NCI-H446 (cell line): ENCODE measurements around the gene SUPT6H.
A peak's percentile ranks its signal among the peaks of the same experiment; 100 is the strongest.

Experiments
- DNase-seq, 2 experiments: peaks; one replicate each; lab custom pipeline; 2025; lab: John Stamatoyannopoulos, UW

The SUPT6H gene

DNA sequence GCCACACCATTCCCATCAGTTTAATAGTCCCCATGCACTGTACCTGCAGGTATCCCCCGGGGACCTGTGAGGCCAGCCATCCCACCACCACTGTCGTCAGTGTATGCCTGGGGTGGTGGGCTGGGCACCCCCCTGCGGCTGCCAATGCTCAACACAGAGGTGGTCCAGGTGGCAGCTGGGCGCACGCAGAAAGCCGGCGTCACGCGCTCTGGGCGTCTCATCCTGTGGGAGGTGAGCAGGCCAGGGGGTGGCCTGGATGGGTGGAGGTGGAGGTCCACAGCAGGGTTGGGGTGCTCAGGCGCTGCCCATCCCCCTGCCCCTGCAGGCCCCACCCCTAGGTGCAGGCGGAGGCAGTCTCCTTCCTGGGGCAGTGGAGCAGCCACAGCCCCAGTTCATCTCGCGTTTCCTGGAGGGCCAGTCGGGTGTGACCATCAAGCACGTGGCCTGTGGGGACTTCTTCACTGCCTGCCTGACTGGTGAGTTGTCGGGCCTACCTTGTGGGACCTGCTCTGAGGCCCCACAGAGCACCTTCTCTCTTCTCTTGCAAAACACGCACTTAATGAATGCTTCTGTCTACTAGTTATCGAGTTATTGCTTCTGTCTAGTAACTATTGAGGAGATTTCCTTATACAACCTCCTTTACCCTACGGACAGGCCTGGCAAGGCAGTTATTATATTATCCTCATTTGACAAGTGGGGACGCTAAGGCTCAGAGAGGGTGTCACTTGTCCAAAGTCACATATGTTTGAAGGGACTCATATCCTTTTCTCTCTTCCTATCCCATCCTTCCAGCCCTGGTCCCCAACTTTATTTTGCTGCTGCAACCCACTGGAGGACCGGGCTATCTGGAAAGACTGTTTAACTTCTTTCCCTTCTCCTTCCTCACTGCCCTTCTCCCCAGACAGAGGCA, 76.0 kb downstream of the SUPT6H start:
- no peak for DNase-seq

GRCh38 chr17:28738680-28739384, 76.8 kb downstream of the SUPT6H start:
- no peak for DNase-seq

DNA sequence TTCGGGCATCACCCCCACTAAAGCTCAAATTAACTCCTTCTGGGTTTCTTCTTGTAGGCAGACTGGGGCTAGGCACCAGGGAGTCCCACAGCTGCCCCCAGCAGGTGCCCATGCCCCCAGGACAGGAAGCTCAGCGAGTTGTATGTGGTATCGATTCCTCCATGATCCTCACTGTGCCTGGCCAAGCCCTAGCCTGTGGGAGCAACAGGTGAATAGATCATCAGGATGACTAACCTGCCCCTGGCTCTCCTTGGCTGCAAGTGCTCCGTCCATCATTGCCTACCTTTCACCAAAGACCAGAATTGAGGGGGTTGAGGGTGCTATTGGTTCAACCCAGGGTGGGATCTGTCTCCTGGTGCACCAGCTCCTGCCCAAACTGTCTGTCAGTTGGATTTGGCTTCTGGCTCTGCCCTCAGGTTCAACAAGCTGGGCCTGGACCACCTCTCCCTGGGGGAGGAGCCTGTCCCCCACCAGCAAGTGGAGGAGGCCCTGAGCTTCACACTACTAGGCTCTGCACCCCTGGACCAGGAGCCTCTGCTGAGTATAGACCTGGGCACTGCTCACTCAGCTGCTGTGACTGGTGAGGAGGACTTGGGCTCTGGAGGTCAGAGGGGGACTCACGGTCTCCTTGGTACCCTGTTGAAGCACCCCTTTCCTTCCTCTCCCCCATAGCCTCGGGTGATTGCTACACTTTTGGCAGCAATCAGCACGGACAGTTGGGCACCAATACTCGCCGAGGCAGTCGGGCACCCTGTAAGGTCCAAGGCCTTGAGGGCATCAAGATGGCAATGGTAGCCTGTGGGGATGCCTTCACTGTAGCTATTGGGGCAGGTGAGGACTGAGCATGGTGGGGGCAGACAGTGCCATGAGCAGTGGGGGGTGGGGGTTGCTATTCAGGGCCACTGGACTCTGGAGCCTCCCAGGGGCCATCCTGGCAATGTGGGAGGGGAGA, 78.7 kb downstream of the SUPT6H start:
- no peak for DNase-seq

DNA sequence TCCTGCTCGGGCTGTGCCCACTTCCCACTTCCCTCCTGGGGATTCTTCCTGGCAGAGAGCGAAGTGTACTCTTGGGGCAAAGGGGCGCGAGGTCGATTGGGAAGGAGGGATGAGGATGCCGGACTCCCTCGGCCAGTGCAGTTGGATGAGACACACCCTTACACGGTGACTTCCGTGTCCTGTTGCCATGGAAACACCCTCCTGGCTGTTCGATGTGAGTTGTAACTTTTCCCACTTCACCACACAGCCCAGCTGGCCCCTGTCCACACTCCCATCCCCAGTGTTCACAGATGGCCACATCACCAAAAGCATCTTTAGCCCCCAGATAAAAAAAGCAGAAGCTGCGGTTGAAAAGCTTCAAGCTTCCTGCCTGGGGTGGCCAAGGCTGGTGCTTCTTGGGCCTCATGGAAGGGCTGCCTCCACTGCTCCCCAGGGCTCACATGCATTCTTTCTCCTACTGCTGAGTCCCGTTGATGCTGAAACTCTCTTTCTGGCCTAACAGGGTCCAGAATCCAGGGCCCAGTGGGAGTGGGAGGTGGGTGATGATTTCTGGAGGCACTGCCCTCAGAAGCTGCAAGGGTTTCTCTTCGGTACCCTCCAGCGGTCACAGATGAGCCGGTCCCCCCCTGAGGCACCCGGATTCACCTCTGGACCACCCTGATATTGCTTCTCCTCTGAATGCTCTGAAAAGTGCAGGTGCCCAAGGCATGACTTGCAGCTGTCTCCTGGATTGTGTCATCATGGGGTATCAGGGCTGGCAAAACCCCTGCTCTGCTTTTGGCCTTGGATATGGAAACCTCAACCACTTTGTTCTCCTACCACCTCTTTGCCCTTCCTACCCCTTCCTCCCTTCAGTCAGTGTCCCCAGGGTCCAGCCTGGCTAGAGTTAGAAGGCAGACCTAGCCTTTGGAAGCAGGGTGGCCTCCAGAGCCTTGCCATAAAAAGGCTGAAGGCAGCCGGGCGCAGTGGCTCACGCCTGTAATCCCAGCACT, 79.6 kb downstream of the SUPT6H start:
- no peak for DNase-seq

GRCh38 chr17:28743243-28744103, 81.5 kb downstream of the SUPT6H start, which contains the start of gene TRAF4:
TRAF4 (plus strand) TSS chr17:28744011; CDS start chr17:28744113, 102 bp downstream.
- peak; percentile 69 to 87 for DNase-seq

GRCh38 chr17:28744104-28744971, 82.3 kb downstream of the SUPT6H start:
- DNase-seq, result peak in 1 of 2 experiments; percentile 66

GRCh38 chr17:28744972-28745785, 83.2 kb downstream of the SUPT6H start:
- DNase-seq, result peak in 1 of 2 experiments; percentile 39

DNA sequence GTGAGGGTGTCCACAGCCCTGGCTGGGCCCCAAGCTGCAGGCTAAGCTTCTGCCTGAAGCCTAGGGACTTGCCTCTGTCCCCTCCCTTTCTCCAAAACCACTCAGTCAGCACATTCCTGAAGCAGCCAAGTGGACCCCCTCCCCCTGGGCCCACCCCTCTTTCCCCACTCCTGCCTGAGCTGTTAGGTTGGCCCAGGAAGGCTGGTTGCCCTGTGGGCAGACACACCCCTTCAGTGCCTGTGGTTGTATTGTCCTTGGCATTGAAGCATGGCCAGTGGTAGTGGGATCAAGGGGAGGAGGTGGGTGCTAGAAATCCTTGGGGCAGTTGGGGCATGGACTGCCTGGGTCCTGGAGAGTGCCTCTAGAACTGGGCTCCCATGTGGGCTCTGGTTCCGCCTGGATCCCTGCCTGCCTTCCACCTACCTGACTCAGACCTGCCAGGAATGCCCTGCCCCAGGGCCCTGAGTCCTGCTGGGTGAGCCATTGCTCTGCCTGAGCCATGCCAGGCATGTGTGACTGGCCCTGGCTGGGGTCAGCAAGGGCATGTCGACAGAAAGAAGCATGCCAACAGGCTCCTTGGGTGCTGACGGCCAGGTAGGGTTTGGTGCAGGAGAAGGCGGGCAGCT, 83.9 kb downstream of the SUPT6H start:
- DNase-seq, result no peak

GRCh38 chr17:28746611-28747050, 84.6 kb downstream of the SUPT6H start:
- DNase-seq, result peak in 1 of 2 experiments; percentile 54

DNA sequence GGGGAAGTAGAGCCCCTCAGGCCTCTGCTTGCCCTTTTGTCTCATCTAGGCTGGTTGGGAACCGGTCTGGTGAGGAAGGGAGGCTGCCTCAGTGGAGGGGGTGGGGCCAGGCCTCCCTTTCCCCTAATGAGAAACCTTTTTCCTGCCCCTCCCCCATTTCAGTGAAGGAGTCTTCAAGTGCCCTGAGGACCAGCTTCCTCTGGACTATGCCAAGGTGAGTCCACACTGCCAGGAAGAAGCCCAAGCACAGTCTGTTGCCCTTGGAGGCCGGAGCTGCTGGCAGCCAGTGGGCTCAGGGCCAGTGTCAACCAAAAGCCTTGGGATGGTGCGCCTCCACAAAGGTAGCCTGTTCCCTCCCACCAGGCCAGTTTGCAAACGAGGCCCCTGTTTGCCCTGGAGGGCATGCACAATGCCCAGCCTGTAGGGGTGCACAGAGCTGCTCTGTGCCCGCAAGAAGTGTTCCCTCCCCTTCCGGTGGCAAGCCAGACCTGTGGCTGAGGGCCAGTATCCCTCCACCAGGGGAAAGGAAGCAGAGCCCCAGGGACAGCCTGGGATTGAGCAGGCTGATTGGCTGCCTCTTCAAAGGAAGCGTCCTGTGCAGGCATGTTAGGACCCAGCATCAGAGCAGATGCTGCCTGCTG, 85.2 kb downstream of the SUPT6H start:
- peak in 1 of 2 experiments; percentile 40 for DNase-seq

DNA sequence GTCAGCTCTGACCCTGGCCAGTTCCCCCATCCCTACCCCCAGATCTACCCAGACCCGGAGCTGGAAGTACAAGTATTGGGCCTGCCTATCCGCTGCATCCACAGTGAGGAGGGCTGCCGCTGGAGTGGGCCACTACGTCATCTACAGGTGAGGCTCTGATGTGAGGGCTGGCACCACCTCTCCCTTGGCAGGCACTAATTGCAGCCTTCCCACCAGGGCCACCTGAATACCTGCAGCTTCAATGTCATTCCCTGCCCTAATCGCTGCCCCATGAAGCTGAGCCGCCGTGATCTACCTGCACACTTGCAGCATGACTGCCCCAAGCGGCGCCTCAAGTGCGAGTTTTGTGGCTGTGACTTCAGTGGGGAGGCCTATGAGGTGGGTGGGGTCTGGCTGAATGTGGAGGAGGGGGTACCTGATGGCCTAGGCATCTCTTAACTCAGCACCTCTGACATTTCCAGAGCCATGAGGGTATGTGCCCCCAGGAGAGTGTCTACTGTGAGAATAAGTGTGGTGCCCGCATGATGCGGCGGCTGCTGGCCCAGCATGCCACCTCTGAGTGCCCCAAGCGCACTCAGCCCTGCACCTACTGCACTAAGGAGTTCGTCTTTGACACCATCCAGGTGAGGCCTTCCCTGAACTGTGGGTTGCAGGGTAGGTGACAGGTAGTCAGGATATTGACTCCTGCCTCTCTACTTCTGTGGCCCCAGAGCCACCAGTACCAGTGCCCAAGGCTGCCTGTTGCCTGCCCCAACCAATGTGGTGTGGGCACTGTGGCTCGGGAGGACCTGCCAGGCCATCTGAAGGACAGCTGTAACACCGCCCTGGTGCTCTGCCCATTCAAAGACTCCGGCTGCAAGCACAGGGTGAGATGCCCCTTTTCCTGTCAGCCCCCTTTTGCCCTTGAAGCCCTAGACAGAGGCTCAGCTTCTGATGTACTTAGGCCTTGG, 86.1 kb downstream of the SUPT6H start:
- no peak for DNase-seq

- no peak for DNase-seq
These were observed 87.0 kb downstream of the SUPT6H start for GRCh38 chr17:28748852-28749515.

GRCh38 chr17:28749516-28750177, 87.6 kb downstream of the SUPT6H start:
- DNase-seq, result no peak
